ENCODE measurements around the gene C4orf50. TPM values are rescaled to one million over a fixed set of nuclear protein-coding genes. Genes with fewer than 3 reads are reported as not detected.

C4orf50 gene
- total and polyA plus RNA-seq, 7 donors = not detected

GRCh38 chr4:5960252-5960880 is 57.9 kb downstream of the C4orf50 start:
- Histone ChIP-seq H3K27ac (no peak overlapping the region), H3K4me3 (no peak overlapping the region), H3K9me3 (no peaks in the 10 kb centered on the region), H3K36me3 (ENCODE audit: insufficient read depth in 1 of 2, low read depth in 1 of 2) (no peaks in the 10 kb centered on the region), H3K4me1 (no peaks in the 10 kb centered on the region), H3K27me3 (ENCODE audit: insufficient read depth in 3 of 3, low read length in 2 of 3) (peaks cover 0 to 5% (median 2%) of the 10 kb centered on the region in 3 donors)
- no peak for DNase-seq
- no peak for ATAC-seq
- 87 to 90% (median 88%) methylated on average over 13 of the region's 13 CpGs for WGBS, 3 donors
- intact Hi-C loops (cut with DNase I) = no loop called here
- TF ChIP-seq CTCF (IDR thresholded peaks at IDR 0.05) = no peak

- TF ChIP-seq CTCF (IDR thresholded peaks at IDR 0.05) = no peak
- intact Hi-C loops (cut with DNase I) = no loop called here
- Histone ChIP-seq H3K36me3 (ENCODE audit: insufficient read depth in 1 of 2, low read depth in 1 of 2) (no peaks in the 10 kb centered on the region), H3K4me3 (no peak overlapping the region), H3K27me3 (ENCODE audit: insufficient read depth in 3 of 3, low read length in 2 of 3) (peaks cover 0 to 5% (median 2%) of the 10 kb centered on the region in 3 donors), H3K4me1 (no peaks in the 10 kb centered on the region), H3K27ac (no peak overlapping the region), H3K9me3 (no peaks in the 10 kb centered on the region)
- 35 to 38% (median 38%) methylated on average over 20 of the region's 20 CpGs for WGBS, 3 donors
- ATAC-seq = no peak
- no peak for DNase-seq
Measured at GRCh38 chr4:5959211-5959982, 58.8 kb downstream of the C4orf50 start.

GRCh38 chr4:5958199-5958735 is 60.0 kb downstream of the C4orf50 start:
- H3K9me3 ChIP-seq = no peaks in the 10 kb centered on the region
- no peak for TF ChIP-seq CTCF (IDR thresholded peaks at IDR 0.05)
- peaks cover 0 to 9% (median 2%) of the 10 kb centered on the region in 3 donors for H3K27me3 ChIP-seq (ENCODE audit: insufficient read depth in 3 of 3, low read length in 2 of 3)
- DNase-seq = no peak
- no peaks in the 10 kb centered on the region for H3K36me3 ChIP-seq (ENCODE audit: insufficient read depth in 1 of 2, low read depth in 1 of 2)
- no peak for ATAC-seq
- no peaks in the 10 kb centered on the region for H3K4me1 ChIP-seq
- no peak overlapping the region for H3K27ac ChIP-seq
- 84 to 86% (median 86%) methylated on average over 15 of the region's 15 CpGs for WGBS, 3 donors
- H3K4me3 ChIP-seq = no peak overlapping the region
- intact Hi-C loops (cut with DNase I) = no loop called here

- no peaks in the 10 kb centered on the region for H3K4me1 ChIP-seq
- H3K36me3 ChIP-seq (ENCODE audit: insufficient read depth in 1 of 2, low read depth in 1 of 2) = no peaks in the 10 kb centered on the region
- 18 to 19% (median 18%) methylated on average over 16 of the region's 16 CpGs for WGBS, 3 donors
- peaks cover 0 to 11% (median 2%) of the 10 kb centered on the region in 3 donors for H3K27me3 ChIP-seq (ENCODE audit: insufficient read depth in 3 of 3, low read length in 2 of 3)
- ATAC-seq (no peak), DNase-seq (no peak)
- intact Hi-C loops (cut with DNase I) = no loop called here
- H3K4me3 ChIP-seq = no peak overlapping the region
- no peaks in the 10 kb centered on the region for H3K9me3 ChIP-seq
- TF ChIP-seq CTCF (IDR thresholded peaks at IDR 0.05) = no peak
- no peak overlapping the region for H3K27ac ChIP-seq
Measured at GRCh38 chr4:5957076-5957475, 61.2 kb downstream of the C4orf50 start.
